Panc1 (cell line): Measurements from ENCODE around the gene EHBP1L1. TPM values are rescaled to one million over a fixed set of nuclear protein-coding genes. Genes with fewer than 3 reads are reported as not detected.

Experiments
- ATAC-seq: fragments of 200-7000 bp; cut with Tn5 transposase; 2 replicates; pipeline ENCODE4 v1.9.1; 2020; ENCODE audit warnings: mild to moderate bottlenecking, moderate library complexity
- BruUV-seq: library from RNA; stranded (reverse); fragments of 400-500 nt; replicated peaks from 2 replicates; lab custom pipeline; 2021; lab: Mats Ljungman, UMichigan
- CTCF ChIA-PET: fragments of 300-600 bp; sonication (Branson Sonifier 250); formaldehyde crosslinking; loops from one replicate; lab custom pipeline; 2022; ENCODE audit warnings: antibody characterized with exemption; lab: Charles Lee
- POLR2A ChIA-PET: fragments of 300-600 bp; sonication (Branson Sonifier 250); formaldehyde crosslinking; loops from one replicate; lab custom pipeline; 2022; ENCODE audit warnings: antibody characterized with exemption; lab: Charles Lee
- DNase-seq: peaks from one replicate; pipeline ENCODE4 v3.0.0-alpha.2; 2010; ENCODE audit warnings: low read depth, low spot score
- H3K27ac ChIP-seq: 2 replicates; pipeline ENCODE4 v1.5.1; 2011; ENCODE audit warnings: mild to moderate bottlenecking, low read length, inconsistent platforms
- H3K27me3 ChIP-seq: fragments of 200-500 bp; sonication (Bioruptor generic); 2 replicates; pipeline ENCODE4 v1.6.0; 2014; ENCODE audit warnings: low read length, inconsistent platforms; ENCODE audit not compliant: control insufficient read depth, insufficient read depth
- H3K36me3 ChIP-seq: fragments of 200-500 bp; sonication (Bioruptor generic); 2 replicates; pipeline ENCODE4 v1.5.1; 2014; ENCODE audit warnings: inconsistent platforms, mild to moderate bottlenecking, low read length, moderate library complexity; ENCODE audit not compliant: control insufficient read depth, insufficient read depth
- H3K4me1 ChIP-seq: 2 replicates; pipeline ENCODE4 v1.5.1; 2011; ENCODE audit warnings: inconsistent platforms, mild to moderate bottlenecking, low read length, moderate library complexity; ENCODE audit not compliant: control insufficient read depth, insufficient read depth
- H3K4me3 ChIP-seq, 2 experiments: 2 replicates each; pipeline ENCODE4 v1.5.1; 2011 to 2012; ENCODE audit warnings: low read depth in 2 of 2, low read length in 2 of 2, mild to moderate bottlenecking in 2 of 2, inconsistent platforms in 1 of 2, moderate library complexity in 1 of 2
- H3K9me3 ChIP-seq: fragments of 200-500 bp; sonication (Bioruptor generic); 2 replicates; pipeline ENCODE4 v1.5.1; 2014; ENCODE audit warnings: low read depth, mild to moderate bottlenecking, inconsistent platforms, low read length, moderate library complexity; ENCODE audit not compliant: control insufficient read depth, insufficient read depth
- CTCF ChIP-seq: fragments of 450-650 bp; IDR thresholded peaks from 2 replicates; pipeline ENCODE4 v1.5.1; 2017; ENCODE audit warnings: mild to moderate bottlenecking
- POLR2AphosphoS5 ChIP-seq: IDR thresholded peaks from 2 replicates; pipeline ENCODE4 v1.6.1; 2012; ENCODE audit warnings: mild to moderate bottlenecking, low read depth, low read length, moderate library complexity
- REST ChIP-seq, 2 experiments: IDR thresholded peaks; 2 replicates each; pipeline ENCODE4 v1.6.1; 2011 to 2012; ENCODE audit warnings: low read depth in 2 of 2, control low read depth in 1 of 2, low read length in 1 of 2, mild to moderate bottlenecking in 1 of 2, moderate library complexity in 1 of 2; ENCODE audit not compliant: insufficient read depth in 1 of 2
- SIN3A ChIP-seq: IDR thresholded peaks from 2 replicates; pipeline ENCODE4 v1.6.1; 2012; ENCODE audit warnings: low read depth, mild to moderate bottlenecking, low read length, moderate library complexity, borderline replicate concordance; ENCODE audit not compliant: insufficient read depth
- TCF7L2 ChIP-seq: IDR thresholded peaks from 2 replicates; pipeline ENCODE4 v1.6.1; 2011; ENCODE audit warnings: mild to moderate bottlenecking, low read depth, low read length, inconsistent platforms
- in situ Hi-C: cut with HindIII; loops from 2 replicates; pipeline ENCODE4 v1.10.0; 2016; ENCODE audit warnings: low sequenced_read_pairs, low pct_unique_long_range_greater_than_20kb
- intact Hi-C: fragments of 100-400 bp; cut with micrococcal nuclease; formaldehyde crosslinking; loops from one replicate; pipeline ENCODE4 v1.10.0; 2022; ENCODE audit not compliant: unreplicated experiment
- total RNA-seq: library from RNA; stranded (reverse); gene quantifications from one replicate; pipeline ENCODE4 v1.2.1, GENCODE V29; 2021; ENCODE audit not compliant: unreplicated experiment

The EHBP1L1 gene
- total RNA-seq, 1 experiment from 2014 or later: 108 TPM

- Histone ChIP-seq H3K9me3 (no peaks in the 10 kb centered on the region), H3K36me3 (no peaks in the 10 kb centered on the region; the same call in 1 of the 2 replicates), H3K27ac (peak overlapping the region; percentile 88), H3K27me3 (no peaks in the 10 kb centered on the region), H3K4me3 (peak overlapping the region; percentile 82 to 93), H3K4me1 (peaks cover 29% of the 10 kb centered on the region)
- intact Hi-C loops (no loop called here), in situ Hi-C loops (no loop called here)
- ATAC-seq (no peak), DNase-seq (no peak)
- no TSS peak for BruUV-seq
- TF ChIP-seq POLR2AphosphoS5: no peak
- no peak for TF ChIP-seq REST (IDR thresholded peaks at IDR 0.05; ENCODE audit: insufficient read depth in 1 of 2, low read depth in 2 of 2, low read length in 1 of 2)
- CTCF ChIA-PET: interaction anchor here (0.6 to 2.6 kb wide), 7 partner anchors 12 to 62 kb away, joined by 3 to 18 read pairs (median 7); partner anchors contain the start of genes KCNK7 and PCNX3
- POLR2A ChIA-PET: interaction anchor here (0.6 kb wide), 1 partner anchor 43 kb away, joined by 5 read pairs; no protein-coding TSS in a partner anchor
Measured at GRCh38 chr11:65571420-65571819, 4.4 kb upstream of the EHBP1L1 start.

DNA sequence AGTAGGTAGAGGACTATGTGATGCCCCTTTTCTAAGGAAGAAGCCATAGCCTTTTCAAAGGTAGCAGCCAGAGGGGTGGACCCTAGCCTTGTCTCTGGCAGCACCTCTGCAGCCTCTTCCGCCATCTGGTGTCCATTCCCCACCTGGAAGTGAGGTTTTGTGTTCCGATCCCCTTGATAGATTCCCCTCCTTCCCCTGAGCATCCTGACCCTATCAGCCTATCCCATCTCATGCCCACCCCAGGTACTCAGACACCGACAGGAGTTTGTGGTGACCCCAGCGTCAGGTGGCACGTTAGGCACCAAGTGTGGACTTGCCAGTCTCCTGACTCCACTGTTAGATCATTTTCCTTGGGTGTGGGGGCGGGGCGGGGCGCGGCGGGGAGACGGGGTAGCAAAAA is 3.9 kb upstream of the EHBP1L1 start:
- no TSS peak for BruUV-seq
- in situ Hi-C loops (no loop called here), intact Hi-C loops (loop anchor here (1.0 kb wide), 1 partner anchor 31 kb away; no protein-coding TSS in a partner anchor)
- peak overlapping the region; percentile 88 for H3K27ac ChIP-seq
- CTCF ChIA-PET: interaction anchor here (0.6 to 2.6 kb wide), 8 partner anchors 10 to 63 kb away, joined by 3 to 18 read pairs (median 5); partner anchors contain the start of genes KCNK7 and PCNX3
- H3K4me1 ChIP-seq: peaks cover 33% of the 10 kb centered on the region
- H3K9me3 ChIP-seq: no peaks in the 10 kb centered on the region
- POLR2A ChIA-PET: interaction anchor here (0.6 to 1.5 kb wide), 3 partner anchors 9 to 74 kb away, joined by 5 to 7 read pairs (median 6); partner anchors contain the start of gene MALAT1
- no peaks in the 10 kb centered on the region; the same call in 1 of the 2 replicates for H3K36me3 ChIP-seq
- TF ChIP-seq CTCF (peak; percentile 85), SIN3A (no peak), TCF7L2 (no peak)
- H3K4me3 ChIP-seq: peak overlapping the region; percentile 82 to 93
- ATAC-seq (no peak), DNase-seq (no peak)
- no peaks in the 10 kb centered on the region for H3K27me3 ChIP-seq
